Right lobe of liver (tissue), 4 donors: ENCODE results near the gene POLR2H.

Source experiments
- POLR2A ChIP-seq: fragments of 450-650 bp; IDR thresholded peaks from one replicate; pipeline ENCODE4 v1.6.1; 2017; ENCODE audit warnings: antibody characterized with exemption, mild to moderate bottlenecking
- TF ChIP-seq, protein P1 (sequence below), 4 donors: fragments of 200-600 bp in 3 of 4; fragments of 450-650 bp in 1 of 4; IDR thresholded peaks; one replicate each; pipeline versions ENCODE4 v1.5.1 to v1.8.0; 2016 to 2022; ENCODE audit warnings: antibody characterized with exemption in 4 of 4, mild to moderate bottlenecking in 2 of 4
- donor health status: DM: no; HTN: no; CAD: no.
- donor health status: DM: no; HTN: no; CAD: no.
- donor health status: DM: no; HTN: yes; CAD: no.

DNA sequence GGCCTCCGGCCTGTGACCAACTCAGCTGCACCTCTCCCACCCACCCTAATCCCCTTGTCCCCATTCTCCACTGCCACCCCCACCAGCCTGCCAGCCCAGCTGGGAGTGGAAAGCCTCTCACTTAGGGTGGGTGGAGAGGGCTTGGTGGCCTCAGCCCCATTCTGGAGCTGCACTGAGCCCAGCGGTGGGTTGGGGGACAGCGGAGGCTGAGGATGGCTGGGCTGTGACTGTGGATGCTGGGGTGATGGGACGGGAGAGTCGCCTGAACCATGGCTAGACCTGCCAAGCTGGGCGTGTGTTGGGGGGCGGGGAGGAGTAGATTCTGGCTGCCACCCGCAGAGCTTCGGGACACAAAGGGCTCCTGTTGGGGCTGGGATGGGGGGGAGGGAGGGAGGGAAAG, 1.9 kb upstream of the POLR2H start:
- TF ChIP-seq, protein P1, sequence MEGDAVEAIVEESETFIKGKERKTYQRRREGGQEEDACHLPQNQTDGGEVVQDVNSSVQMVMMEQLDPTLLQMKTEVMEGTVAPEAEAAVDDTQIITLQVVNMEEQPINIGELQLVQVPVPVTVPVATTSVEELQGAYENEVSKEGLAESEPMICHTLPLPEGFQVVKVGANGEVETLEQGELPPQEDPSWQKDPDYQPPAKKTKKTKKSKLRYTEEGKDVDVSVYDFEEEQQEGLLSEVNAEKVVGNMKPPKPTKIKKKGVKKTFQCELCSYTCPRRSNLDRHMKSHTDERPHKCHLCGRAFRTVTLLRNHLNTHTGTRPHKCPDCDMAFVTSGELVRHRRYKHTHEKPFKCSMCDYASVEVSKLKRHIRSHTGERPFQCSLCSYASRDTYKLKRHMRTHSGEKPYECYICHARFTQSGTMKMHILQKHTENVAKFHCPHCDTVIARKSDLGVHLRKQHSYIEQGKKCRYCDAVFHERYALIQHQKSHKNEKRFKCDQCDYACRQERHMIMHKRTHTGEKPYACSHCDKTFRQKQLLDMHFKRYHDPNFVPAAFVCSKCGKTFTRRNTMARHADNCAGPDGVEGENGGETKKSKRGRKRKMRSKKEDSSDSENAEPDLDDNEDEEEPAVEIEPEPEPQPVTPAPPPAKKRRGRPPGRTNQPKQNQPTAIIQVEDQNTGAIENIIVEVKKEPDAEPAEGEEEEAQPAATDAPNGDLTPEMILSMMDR (IDR thresholded peaks at IDR 0.05): no peak
- TF ChIP-seq POLR2A: no peak
